ENCODE measurements around the gene IGSF8. TPM values are rescaled to one million over a fixed set of nuclear protein-coding genes. Genes with fewer than 3 reads are reported as not detected.

Gene IGSF8
- polyA plus RNA-seq, 1 donor from 2014 or later, result 27.3 TPM

DNA sequence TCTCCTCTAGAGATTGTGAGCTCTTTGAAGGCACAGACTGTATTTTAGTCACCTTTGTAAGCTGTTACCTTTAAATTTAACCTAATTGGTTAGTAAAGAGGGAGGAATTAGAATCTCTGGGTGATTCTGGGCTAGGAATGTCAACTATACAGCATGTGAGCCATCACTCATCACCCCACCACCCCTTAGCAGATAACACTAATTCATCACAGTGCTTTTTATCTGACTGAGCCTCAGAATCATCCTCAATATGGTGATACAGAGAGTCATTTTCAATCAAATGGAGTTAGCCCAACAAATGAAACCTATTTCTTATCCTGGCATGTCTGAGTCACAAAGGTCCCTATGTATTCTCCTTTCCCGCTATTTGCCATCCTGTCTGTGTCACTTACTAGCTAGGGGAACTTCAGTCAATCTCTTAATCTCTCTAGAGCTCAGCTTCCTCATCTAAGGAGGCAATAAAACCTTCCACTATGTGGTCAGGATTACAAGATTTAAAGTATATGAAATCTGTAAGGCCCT is 41.7 kb downstream of the IGSF8 start:
- no peaks in the 10 kb centered on the region for H3K9me3 ChIP-seq (ENCODE audit: low read length)
- H3K4me2 ChIP-seq (ENCODE audit: low read length), result no peak overlapping the region
- H3K9ac ChIP-seq (ENCODE audit: low read length), result no peak overlapping the region
- TF ChIP-seq SMC3 (conservative IDR thresholded peaks at IDR 0.05; ENCODE audit: poor library complexity) (no peak), CTCF (IDR thresholded peaks at IDR 0.05; ENCODE audit: poor library complexity, severe bottlenecking) (no peak), TAF1 (IDR thresholded peaks at IDR 0.05; ENCODE audit: low read depth) (no peak), POLR2AphosphoS5 (IDR thresholded peaks at IDR 0.05) (no peak), MXI1 (conservative IDR thresholded peaks at IDR 0.05; ENCODE audit: poor library complexity, severe bottlenecking) (no peak), EZH2 (IDR thresholded peaks at IDR 0.05; ENCODE audit: borderline replicate concordance, insufficient read depth, low read length, poor library complexity, severe bottlenecking) (no peak), RAD21 (conservative IDR thresholded peaks at IDR 0.05) (no peak), REST (IDR thresholded peaks at IDR 0.05; ENCODE audit: borderline replicate concordance) (no peak), EP300 (conservative IDR thresholded peaks at IDR 0.05; ENCODE audit: poor library complexity, severe bottlenecking) (no peak)
- H3K79me2 ChIP-seq (replicated peaks; ENCODE audit: insufficient read depth, low read length), result no peaks in the 10 kb centered on the region
- no peak overlapping the region for H3K27ac ChIP-seq (ENCODE audit: low read length)
- no peaks in the 10 kb centered on the region for H3K36me3 ChIP-seq (ENCODE audit: insufficient read depth, low read length)
- no peaks in the 10 kb centered on the region for H3F3A ChIP-seq (ENCODE audit: insufficient read depth, low read length, poor library complexity, severe bottlenecking)
- no peaks in the 10 kb centered on the region for H3K9me2 ChIP-seq (ENCODE audit: insufficient read depth, low read length)
- H2AFZ ChIP-seq (ENCODE audit: low read depth, low read length), result no peak overlapping the region
- no peaks in the 10 kb centered on the region for H4K20me1 ChIP-seq (ENCODE audit: insufficient read depth)
- H3K27me3 ChIP-seq (ENCODE audit: insufficient read depth, low read depth, low read length), result no peaks in the 10 kb centered on the region
- no peak overlapping the region for H3K4me3 ChIP-seq (ENCODE audit: low read length)

DNA sequence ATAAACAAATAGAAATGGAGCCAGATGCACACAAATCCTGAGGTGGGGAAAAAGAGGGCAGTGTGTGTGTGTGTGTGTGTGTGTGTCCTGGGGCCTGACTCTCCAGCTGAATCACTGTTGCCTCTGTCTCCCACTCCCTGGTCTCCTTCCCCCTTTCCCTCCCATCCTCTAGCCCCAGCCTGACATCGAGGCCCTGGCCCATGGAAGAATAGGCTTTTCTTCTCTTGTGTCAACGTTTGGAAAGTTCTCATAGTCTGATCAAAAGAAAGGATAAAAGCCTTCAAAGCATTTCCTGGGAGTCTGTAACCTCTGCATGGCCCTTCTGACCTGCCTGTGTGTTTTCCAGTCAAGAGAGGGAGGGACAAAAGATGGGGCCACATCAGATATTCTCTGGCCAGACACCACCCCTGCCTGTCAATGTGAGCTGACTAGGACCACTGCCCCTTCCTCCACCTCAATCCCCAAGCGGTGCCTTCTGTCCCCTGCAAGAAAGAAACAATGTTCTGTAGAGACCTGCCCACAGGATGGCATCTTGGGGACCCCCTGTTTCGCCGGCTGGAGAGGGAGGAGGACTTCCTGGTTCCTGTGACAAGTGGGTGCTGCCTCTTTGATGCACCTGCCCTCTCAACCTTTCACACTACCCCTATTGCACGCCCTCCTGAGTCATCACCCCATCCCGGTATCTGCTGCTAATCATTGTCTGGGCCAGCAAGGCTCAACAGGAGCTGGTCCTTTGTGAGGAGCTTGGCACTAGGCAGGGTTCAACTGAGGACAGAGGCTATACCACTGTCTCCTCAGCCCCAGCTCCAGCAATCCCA is 44.7 kb downstream of the IGSF8 start:
- no peak overlapping the region for H3K4me3 ChIP-seq (ENCODE audit: low read length)
- no peaks in the 10 kb centered on the region for H3K79me2 ChIP-seq (replicated peaks; ENCODE audit: insufficient read depth, low read length)
- H3K9ac ChIP-seq (ENCODE audit: low read length), result no peak overlapping the region
- H3K36me3 ChIP-seq (ENCODE audit: insufficient read depth, low read length), result no peaks in the 10 kb centered on the region
- H4K20me1 ChIP-seq (ENCODE audit: insufficient read depth), result no peaks in the 10 kb centered on the region
- H3K27ac ChIP-seq (ENCODE audit: low read length), result no peak overlapping the region
- H3K9me3 ChIP-seq (ENCODE audit: low read length), result no peaks in the 10 kb centered on the region
- H3F3A ChIP-seq (ENCODE audit: insufficient read depth, low read length, poor library complexity, severe bottlenecking), result no peaks in the 10 kb centered on the region
- no peak overlapping the region for H3K4me2 ChIP-seq (ENCODE audit: low read length)
- TF ChIP-seq MXI1 (conservative IDR thresholded peaks at IDR 0.05; ENCODE audit: poor library complexity, severe bottlenecking) (no peak), POLR2AphosphoS5 (IDR thresholded peaks at IDR 0.05) (no peak), TAF1 (IDR thresholded peaks at IDR 0.05; ENCODE audit: low read depth) (no peak), REST (IDR thresholded peaks at IDR 0.05; ENCODE audit: borderline replicate concordance) (no peak), CTCF (IDR thresholded peaks at IDR 0.05; ENCODE audit: poor library complexity, severe bottlenecking) (no peak), SMC3 (conservative IDR thresholded peaks at IDR 0.05; ENCODE audit: poor library complexity) (no peak), RAD21 (conservative IDR thresholded peaks at IDR 0.05) (no peak), EP300 (conservative IDR thresholded peaks at IDR 0.05; ENCODE audit: poor library complexity, severe bottlenecking) (no peak), EZH2 (IDR thresholded peaks at IDR 0.05; ENCODE audit: borderline replicate concordance, insufficient read depth, low read length, poor library complexity, severe bottlenecking) (no peak)
- no peaks in the 10 kb centered on the region for H3K27me3 ChIP-seq (ENCODE audit: insufficient read depth, low read depth, low read length)
- H2AFZ ChIP-seq (ENCODE audit: low read depth, low read length), result no peak overlapping the region
- H3K9me2 ChIP-seq (ENCODE audit: insufficient read depth, low read length), result no peaks in the 10 kb centered on the region
